SIG-M5 treated with dmso at 0.1 percent for 504 hours (cell line): ENCODE results near the gene TASP1.
"Not testable (repeated sequence)": the region's sequence is repeated elsewhere in the genome, so short reads cannot be mapped to it uniquely, and the experiment has no call there.

Source experiments
- DNase-seq: peaks from one replicate; lab custom pipeline; 2025; ENCODE audit not compliant: unreplicated experiment; lab: John Stamatoyannopoulos, UW

The TASP1 gene

GRCh38 chr20:13507646-13508045 is 131.1 kb downstream of the TASP1 start:
- no peak for DNase-seq

- no peak for DNase-seq
Observed at GRCh38 chr20:13501500-13501899, 137.2 kb downstream of the TASP1 start.

GRCh38 chr20:13494019-13494418 is 144.7 kb downstream of the TASP1 start:
- peak; percentile 22 for DNase-seq

GRCh38 chr20:13493143-13493542 is 145.6 kb downstream of the TASP1 start:
- no peak for DNase-seq

- DNase-seq: peak; percentile 2
Observed at GRCh38 chr20:13492001-13492481, 146.7 kb downstream of the TASP1 start.

GRCh38 chr20:13487202-13487601 is 151.5 kb downstream of the TASP1 start:
- DNase-seq: no peak

GRCh38 chr20:13486694-13487093 is 152.0 kb downstream of the TASP1 start:
- no peak for DNase-seq

GRCh38 chr20:13485576-13485975 is 153.2 kb downstream of the TASP1 start:
- DNase-seq: no peak

- DNase-seq: not testable (repeated sequence)
Observed at GRCh38 chr20:13485019-13485418, 153.7 kb downstream of the TASP1 start.

- DNase-seq: not testable (repeated sequence)
Observed at GRCh38 chr20:13483472-13483871, 155.3 kb downstream of the TASP1 start.

GRCh38 chr20:13478366-13478765 is 160.4 kb downstream of the TASP1 start:
- no peak for DNase-seq

- no peak for DNase-seq
Observed at GRCh38 chr20:13474467-13474866, 164.3 kb downstream of the TASP1 start.

- DNase-seq: no peak
Observed at GRCh38 chr20:13469262-13469661, 169.5 kb downstream of the TASP1 start.

- DNase-seq: no peak
Observed at GRCh38 chr20:13468166-13468565, 170.6 kb downstream of the TASP1 start.

GRCh38 chr20:13464702-13465101 is 174.0 kb downstream of the TASP1 start:
- DNase-seq: no peak

- no peak for DNase-seq
Observed at GRCh38 chr20:13461849-13462458, 176.8 kb downstream of the TASP1 start.

- DNase-seq: peak; percentile 47
Observed at GRCh38 chr20:13458860-13459451, 179.8 kb downstream of the TASP1 start.

- DNase-seq: no peak
Observed at GRCh38 chr20:13457487-13457886, 181.2 kb downstream of the TASP1 start.

GRCh38 chr20:13455713-13456112 is 183.0 kb downstream of the TASP1 start:
- DNase-seq: no peak

GRCh38 chr20:13453367-13453766 is 185.4 kb downstream of the TASP1 start:
- DNase-seq: no peak

GRCh38 chr20:13452470-13453124 is 186.1 kb downstream of the TASP1 start:
- DNase-seq: no peak

- no peak for DNase-seq
Observed at GRCh38 chr20:13449868-13450434, 188.8 kb downstream of the TASP1 start.
